Spinal cord (tissue), 10 donors: ENCODE results near the gene HHAT. TPM values are rescaled to one million over a fixed set of nuclear protein-coding genes. Genes with fewer than 3 reads are reported as not detected.

ENCODE experiments used
- DNase-seq, 6 donors: peaks; one replicate each; pipeline versions ENCODE4 v3.0.0 to v3.0.0-alpha.2; 2013 to 2015; ENCODE audit warnings: low spot score in 6 of 6, low read depth in 4 of 6
- H3K27ac ChIP-seq: one replicate; pipeline ENCODE4 v1.5.1; 2013; ENCODE audit warnings: low read depth, low read length, control low read depth
- H3K27me3 ChIP-seq: one replicate; pipeline ENCODE4 v1.6.1; 2013; ENCODE audit warnings: low read length; ENCODE audit not compliant: control insufficient read depth, insufficient read depth
- H3K36me3 ChIP-seq: one replicate; pipeline ENCODE4 v1.6.1; 2013; ENCODE audit warnings: low read length; ENCODE audit not compliant: control insufficient read depth, insufficient read depth
- H3K4me1 ChIP-seq: one replicate; pipeline ENCODE4 v1.6.1; 2013; ENCODE audit warnings: low read length; ENCODE audit not compliant: control insufficient read depth, insufficient read depth
- H3K4me3 ChIP-seq: one replicate; pipeline ENCODE4 v1.5.1; 2013; ENCODE audit warnings: low read depth, low read length, control low read depth
- H3K9me3 ChIP-seq: one replicate; pipeline ENCODE4 v1.6.1; 2013; ENCODE audit warnings: low read length; ENCODE audit not compliant: control insufficient read depth, insufficient read depth
- WGBS: methylation state at CpG from one replicate; pipeline ENCODE4 v1.1.5; 2013; ENCODE audit warnings: missing lambda C conversion rate; ENCODE audit not compliant: insufficient coverage; 5-methylcytosine and 5-hydroxymethylcytosine counted together
- polyA plus RNA-seq, 2 donors: library from polyadenylated mRNA; unstranded; fragments of 120-200 nt; gene quantifications; one replicate each; pipeline ENCODE4 v1.2.1, GENCODE V29; 2013; ENCODE audit not compliant: insufficient read length in 2 of 2
- total RNA-seq, 2 donors: library from RNA; depleted of rRNA in 1 of 2; stranded (reverse); fragments of 120-200 nt in 1 of 2; fragments of >200 nt in 1 of 2; gene quantifications; one replicate each; pipeline versions ENCODE4 v1.2.3 to v1.2.4, GENCODE V29; 2013 to 2014
- donor health status: healthy.

Gene HHAT
- total and polyA plus RNA-seq, 4 donors = 4.8 to 8.0 (median 6.1) TPM

DNA sequence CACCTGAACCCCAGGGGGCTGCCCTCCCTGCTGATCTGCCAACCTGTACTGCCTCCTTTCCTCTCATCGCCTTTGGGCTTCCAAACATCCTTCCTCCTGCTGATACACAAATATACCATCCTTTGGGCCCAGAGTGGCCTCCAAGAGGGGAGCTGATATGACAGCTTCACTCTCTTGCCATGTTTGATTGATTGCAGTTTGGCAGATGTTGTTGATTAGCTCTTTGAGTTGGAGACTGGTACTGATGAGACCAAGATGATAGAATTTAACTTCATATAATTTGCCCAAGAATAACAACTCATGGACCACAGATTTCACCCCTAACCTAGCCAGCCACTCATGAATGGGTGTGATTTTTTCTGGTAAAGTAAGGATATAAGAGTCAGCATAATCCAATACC is 227.8 kb downstream of the HHAT start:
- WGBS = 90% methylated on average over 1 of the region's 1 CpG
- H3K27ac ChIP-seq = no peak overlapping the region
- H3K27me3 ChIP-seq = no peaks in the 10 kb centered on the region
- H3K9me3 ChIP-seq = no peaks in the 10 kb centered on the region
- H3K4me1 ChIP-seq = no peaks in the 10 kb centered on the region
- H3K36me3 ChIP-seq = no peaks in the 10 kb centered on the region
- no peak overlapping the region for H3K4me3 ChIP-seq
- DNase-seq = no peak

DNA sequence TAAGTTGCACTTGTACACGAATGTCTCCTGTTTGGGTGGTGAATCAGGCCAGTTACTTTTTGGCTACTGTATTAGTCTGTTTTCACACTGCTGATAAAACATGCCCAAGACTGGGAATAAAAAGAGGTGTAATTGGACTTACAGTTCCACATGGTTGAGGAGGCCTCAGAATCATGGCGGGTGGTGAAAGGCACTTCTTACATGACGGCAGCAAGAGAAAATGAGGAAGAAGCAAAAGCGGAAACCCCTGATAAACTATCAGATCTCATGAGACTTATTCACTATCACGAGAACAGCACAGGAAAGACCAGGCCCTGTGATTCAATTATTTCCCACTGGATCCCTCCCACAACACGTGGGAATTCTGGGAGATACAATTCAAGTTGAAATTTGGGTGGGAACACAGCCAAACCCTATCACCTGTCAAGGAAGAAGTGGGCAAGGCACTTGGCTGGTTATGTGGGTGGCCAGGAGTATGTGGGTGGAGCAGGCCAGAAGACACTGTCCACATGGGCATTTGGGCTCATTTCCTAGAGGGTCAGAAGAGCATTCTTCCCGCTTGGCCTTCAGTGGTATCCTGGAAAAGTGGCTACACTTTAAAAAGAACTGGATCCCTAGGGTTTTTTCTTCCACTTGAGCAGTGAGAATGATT is 228.8 kb downstream of the HHAT start:
- DNase-seq = no peak
- Histone ChIP-seq H3K36me3 (no peaks in the 10 kb centered on the region), H3K4me1 (no peaks in the 10 kb centered on the region), H3K27ac (no peak overlapping the region), H3K9me3 (no peaks in the 10 kb centered on the region), H3K4me3 (no peak overlapping the region), H3K27me3 (no peaks in the 10 kb centered on the region)
- WGBS = 100% methylated on average over 3 of the region's 7 CpGs

DNA sequence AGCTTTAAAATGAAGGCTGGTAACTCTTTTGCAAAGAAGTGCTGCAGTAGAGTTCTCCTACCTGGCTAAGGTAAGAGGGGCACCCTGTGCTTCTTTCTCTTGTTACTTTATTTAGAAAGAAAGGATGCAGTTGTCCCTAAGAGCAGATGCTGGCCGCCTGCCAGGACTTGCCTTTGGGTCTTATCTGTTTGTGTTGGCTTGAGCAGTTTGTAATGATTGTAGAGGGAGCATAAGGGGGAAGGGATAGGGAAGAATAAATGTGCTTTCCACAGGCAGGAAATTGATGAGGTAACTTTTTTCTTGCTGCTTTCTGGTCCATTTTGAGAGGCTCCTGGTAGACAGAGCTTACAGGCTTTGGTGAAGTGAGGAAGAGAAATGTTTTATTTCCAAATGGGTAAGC is 229.6 kb downstream of the HHAT start:
- 27% methylated on average over 1 of the region's 1 CpG for WGBS
- Histone ChIP-seq H3K36me3 (no peaks in the 10 kb centered on the region), H3K27me3 (no peaks in the 10 kb centered on the region), H3K9me3 (no peaks in the 10 kb centered on the region), H3K4me3 (no peak overlapping the region), H3K27ac (no peak overlapping the region), H3K4me1 (no peaks in the 10 kb centered on the region)
- DNase-seq = peak in 2 of 6 donors; percentile 49 to 54

DNA sequence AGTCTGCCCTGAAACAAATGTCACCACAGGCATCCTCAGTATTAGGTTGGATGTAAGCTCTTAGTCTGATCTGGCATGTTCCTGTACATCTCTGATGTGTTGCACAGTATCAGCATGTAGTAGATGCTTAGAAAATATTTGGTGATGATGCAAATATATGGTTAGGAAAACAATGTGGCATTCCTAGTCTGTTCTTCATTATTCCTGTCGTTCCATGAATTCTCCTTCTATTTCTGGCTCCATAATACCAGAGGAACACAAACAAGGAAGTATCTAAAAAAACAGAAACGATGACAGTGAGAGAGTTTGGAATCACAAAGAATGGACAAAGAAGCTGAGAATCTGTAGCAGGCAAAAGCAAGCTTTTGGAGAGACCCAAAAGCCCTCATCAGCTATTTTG is 236.6 kb downstream of the HHAT start:
- Histone ChIP-seq H3K27me3 (no peaks in the 10 kb centered on the region), H3K9me3 (no peaks in the 10 kb centered on the region), H3K36me3 (no peaks in the 10 kb centered on the region), H3K4me1 (no peaks in the 10 kb centered on the region), H3K27ac (no peak overlapping the region), H3K4me3 (no peak overlapping the region)
- no CpG with 5 or more reads among the region's 2 CpGs for WGBS
- no peak for DNase-seq

DNA sequence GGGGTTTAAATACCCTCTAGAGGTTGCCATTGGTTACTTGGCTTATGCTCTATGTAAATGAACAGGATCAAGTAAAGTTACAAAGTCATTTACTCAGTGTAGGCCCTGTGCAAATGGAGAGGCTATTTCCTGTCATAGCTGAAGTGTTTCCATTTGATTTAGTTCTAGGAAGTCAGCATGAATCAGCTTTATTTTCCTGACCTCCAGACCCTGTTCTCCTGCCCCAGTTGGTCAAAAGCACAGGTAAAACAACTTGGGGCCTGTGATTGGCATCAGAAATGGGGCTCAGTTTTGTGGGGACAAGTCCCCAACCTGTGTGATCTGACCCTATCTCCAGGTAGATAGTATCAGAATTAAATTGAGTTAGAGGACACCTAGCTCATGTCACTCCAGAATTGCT is 239.9 kb downstream of the HHAT start:
- H3K27ac ChIP-seq = no peak overlapping the region
- no peak overlapping the region for H3K4me3 ChIP-seq
- DNase-seq = no peak
- H3K36me3 ChIP-seq = no peaks in the 10 kb centered on the region
- H3K4me1 ChIP-seq = no peaks in the 10 kb centered on the region
- H3K9me3 ChIP-seq = no peaks in the 10 kb centered on the region
- no peaks in the 10 kb centered on the region for H3K27me3 ChIP-seq

DNA sequence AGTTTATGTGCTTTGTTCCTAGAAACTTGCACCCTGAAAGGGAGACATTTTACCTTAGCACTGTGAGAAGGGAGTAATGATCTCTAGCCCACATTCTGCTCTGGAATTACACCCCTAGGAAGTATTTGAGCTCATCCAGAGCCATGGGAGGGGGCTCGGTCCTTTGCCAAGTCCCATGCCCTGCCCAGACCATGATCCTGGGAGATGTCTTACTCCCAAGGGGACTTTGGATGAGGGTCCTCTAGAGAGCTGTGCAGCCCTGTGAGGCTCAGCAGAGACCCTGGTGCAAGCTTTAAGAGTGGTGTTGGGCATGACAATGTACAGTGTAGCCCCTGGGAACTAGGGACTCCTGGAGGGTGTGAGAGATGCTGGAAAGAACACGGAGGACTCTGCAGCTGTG is 241.4 kb downstream of the HHAT start:
- 78% methylated on average over 2 of the region's 2 CpGs for WGBS
- H3K9me3 ChIP-seq = no peaks in the 10 kb centered on the region
- H3K27ac ChIP-seq = no peak overlapping the region
- H3K27me3 ChIP-seq = no peaks in the 10 kb centered on the region
- H3K4me1 ChIP-seq = no peaks in the 10 kb centered on the region
- no peaks in the 10 kb centered on the region for H3K36me3 ChIP-seq
- H3K4me3 ChIP-seq = no peak overlapping the region
- no peak for DNase-seq

DNA sequence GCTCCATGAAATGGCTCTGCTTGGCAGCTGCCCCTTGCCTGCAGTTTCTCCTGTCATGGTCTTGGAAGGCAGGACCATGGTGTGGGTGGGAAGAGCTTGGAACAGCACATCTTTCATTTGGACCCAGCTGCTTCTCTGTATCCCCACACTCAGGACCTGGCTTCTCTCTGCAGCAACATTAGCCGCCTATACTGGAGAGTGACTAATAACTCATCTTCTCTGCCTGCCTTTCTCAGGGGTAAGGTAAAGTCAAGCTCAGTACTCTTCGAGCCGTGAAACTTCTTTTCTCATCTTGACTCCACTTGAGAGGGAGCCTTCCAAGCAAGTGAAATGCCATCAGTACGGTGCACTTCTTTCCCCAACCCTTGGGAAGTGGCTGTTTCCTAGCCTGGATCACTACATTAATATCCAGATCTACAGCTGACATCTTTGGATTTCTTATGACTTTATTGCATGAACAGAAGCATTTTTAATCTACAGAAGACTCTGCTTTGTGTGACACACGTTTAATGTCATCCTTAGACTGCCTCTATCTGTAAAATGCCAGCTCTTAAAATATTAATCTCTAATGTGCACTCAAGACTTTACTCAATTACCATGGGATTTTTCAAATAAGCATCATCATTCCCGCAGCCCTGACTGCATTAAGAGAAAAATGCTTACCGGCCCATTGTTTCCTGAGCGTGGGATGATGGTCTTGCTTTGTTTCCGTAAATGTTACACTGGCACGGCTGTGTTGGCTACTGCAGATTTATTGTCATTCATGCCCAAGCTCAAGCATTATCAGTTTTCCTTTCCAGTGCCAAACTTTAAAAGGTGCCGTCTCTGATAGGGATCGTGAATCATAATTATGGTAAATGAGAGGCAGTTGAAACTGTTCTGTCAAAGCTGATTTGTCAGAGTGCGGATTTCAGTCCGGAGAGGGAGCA is 242.9 kb downstream of the HHAT start:
- H3K27me3 ChIP-seq = no peaks in the 10 kb centered on the region
- H3K9me3 ChIP-seq = no peaks in the 10 kb centered on the region
- no peak overlapping the region for H3K27ac ChIP-seq
- peak in 1 of 6 donors; percentile 78 for DNase-seq
- 76% methylated on average over 6 of the region's 14 CpGs for WGBS
- no peak overlapping the region for H3K4me3 ChIP-seq
- H3K36me3 ChIP-seq = no peaks in the 10 kb centered on the region
- no peaks in the 10 kb centered on the region for H3K4me1 ChIP-seq

DNA sequence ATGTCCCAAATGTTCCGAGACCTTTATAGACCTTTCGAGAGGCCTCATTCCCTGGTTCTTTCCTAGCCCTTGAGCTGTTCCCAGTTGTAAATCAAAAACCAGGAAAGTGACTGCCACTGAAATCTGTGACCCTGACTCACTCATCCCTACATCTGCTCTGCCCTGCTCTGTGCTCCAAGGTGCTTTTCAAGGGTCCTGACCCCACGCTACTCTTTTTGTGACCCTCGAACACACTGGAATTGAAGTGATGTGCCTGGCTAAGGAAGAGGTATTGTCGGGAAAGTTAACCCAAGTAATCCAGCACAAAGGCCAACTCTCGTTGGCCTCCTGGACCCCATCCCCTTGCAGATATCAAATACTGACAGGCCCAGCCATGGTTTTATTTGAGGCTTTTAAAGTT is 244.4 kb downstream of the HHAT start:
- Histone ChIP-seq H3K27ac (no peak overlapping the region), H3K9me3 (no peaks in the 10 kb centered on the region), H3K27me3 (no peaks in the 10 kb centered on the region), H3K4me1 (no peaks in the 10 kb centered on the region), H3K36me3 (no peaks in the 10 kb centered on the region), H3K4me3 (no peak overlapping the region)
- no peak for DNase-seq
- 75% methylated on average over 2 of the region's 6 CpGs for WGBS

DNA sequence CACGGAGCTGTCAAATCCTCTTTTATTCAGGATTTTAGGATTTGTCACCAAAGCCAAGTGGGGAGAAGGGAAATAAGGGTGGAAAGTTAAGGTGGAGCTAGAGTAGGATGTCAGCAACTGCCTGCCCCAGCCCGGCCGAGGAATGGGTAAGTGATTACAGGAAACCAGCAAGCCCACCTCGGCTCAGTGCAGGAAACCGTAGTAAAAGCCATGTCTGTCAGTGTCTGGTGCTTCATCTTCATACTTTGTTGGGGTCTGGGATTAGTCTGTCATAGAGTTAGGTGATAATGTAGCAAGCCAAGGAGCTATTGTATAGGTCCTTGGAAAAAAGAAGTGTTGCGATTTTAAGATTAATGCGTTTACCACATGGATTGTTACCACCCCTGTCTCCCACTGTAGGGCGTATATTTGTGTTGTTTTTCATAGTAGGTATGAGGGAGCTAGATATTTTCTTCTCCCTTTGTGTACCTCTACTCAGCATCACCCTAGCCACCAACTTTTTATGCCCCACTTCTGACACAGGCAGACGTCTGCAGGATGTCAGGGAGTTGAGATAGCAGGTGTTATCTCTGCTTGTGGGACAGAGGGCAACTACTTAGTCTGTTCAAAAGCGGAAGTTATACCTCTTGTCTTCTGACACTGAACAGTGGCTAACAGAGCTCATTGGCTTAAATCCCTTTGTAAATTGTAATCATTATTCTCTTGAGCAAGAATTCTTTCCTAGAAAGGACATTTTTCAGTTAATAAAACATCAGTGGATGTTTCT is 253.7 kb downstream of the HHAT start:
- Histone ChIP-seq H3K9me3 (no peaks in the 10 kb centered on the region), H3K27ac (no peak overlapping the region), H3K4me1 (peaks cover 2% of the 10 kb centered on the region), H3K27me3 (no peaks in the 10 kb centered on the region), H3K36me3 (no peaks in the 10 kb centered on the region), H3K4me3 (no peak overlapping the region)
- 75% methylated on average over 6 of the region's 10 CpGs for WGBS
- no peak for DNase-seq
